ENCODE data around the gene CCDC83.

GRCh38 chr11:85903406-85903805 lies 48.2 kb downstream of the CCDC83 start:
- TF ChIP-seq POLR2A (IDR thresholded peaks at IDR 0.05; ENCODE audit: low read length) (no peak), GATA1 (IDR thresholded peaks at IDR 0.05; ENCODE audit: low read depth, low read length) (no peak)

Measured in erythroblast (primary cell).